ENCODE results near the gene ANTKMT. TPM values are rescaled to one million over a fixed set of nuclear protein-coding genes. Genes with fewer than 3 reads are reported as not detected.

The ANTKMT gene
- total and polyA plus RNA-seq, 4 donors, result 14.0 to 29.7 (median 19.7) TPM

DNA sequence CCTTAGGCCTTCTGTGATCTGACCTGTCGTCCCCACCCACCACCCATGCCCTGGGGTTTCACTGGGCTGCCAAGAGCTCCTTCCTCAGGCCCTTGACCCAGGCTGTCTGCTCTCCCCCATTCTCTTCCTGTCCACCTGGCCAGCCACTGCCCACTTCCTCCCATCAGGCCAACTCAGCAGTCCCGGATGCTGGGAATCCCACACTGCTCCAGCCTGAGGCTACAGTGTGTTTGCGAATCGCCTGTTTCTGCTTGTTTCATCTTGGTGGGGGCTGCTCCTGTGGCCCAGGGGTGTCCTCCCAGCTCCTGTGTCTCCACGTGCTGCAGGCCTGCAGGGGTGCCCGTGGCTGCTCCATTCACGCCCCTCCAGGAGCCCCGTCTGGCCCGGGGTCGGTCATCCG lies 6.9 kb upstream of the ANTKMT start (continued):
- TF ChIP-seq, protein P1, sequence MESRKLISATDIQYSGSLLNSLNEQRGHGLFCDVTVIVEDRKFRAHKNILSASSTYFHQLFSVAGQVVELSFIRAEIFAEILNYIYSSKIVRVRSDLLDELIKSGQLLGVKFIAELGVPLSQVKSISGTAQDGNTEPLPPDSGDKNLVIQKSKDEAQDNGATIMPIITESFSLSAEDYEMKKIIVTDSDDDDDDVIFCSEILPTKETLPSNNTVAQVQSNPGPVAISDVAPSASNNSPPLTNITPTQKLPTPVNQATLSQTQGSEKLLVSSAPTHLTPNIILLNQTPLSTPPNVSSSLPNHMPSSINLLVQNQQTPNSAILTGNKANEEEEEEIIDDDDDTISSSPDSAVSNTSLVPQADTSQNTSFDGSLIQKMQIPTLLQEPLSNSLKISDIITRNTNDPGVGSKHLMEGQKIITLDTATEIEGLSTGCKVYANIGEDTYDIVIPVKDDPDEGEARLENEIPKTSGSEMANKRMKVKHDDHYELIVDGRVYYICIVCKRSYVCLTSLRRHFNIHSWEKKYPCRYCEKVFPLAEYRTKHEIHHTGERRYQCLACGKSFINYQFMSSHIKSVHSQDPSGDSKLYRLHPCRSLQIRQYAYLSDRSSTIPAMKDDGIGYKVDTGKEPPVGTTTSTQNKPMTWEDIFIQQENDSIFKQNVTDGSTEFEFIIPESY (IDR thresholded peaks at IDR 0.05), result no peak
- TF ChIP-seq HNF4G (IDR thresholded peaks at IDR 0.05) (no peak), RAD21 (IDR thresholded peaks at IDR 0.05) (no peak), FOXA2 (IDR thresholded peaks at IDR 0.05) (no peak), EGR1 (IDR thresholded peaks at IDR 0.05; ENCODE audit: low read depth in 2 of 2) (no peak), GABPA (IDR thresholded peaks at IDR 0.05 in 1 of 2, conservative IDR thresholded peaks at IDR 0.05 in 1 of 2) (no peak)
- TF ChIP-seq, protein P2, sequence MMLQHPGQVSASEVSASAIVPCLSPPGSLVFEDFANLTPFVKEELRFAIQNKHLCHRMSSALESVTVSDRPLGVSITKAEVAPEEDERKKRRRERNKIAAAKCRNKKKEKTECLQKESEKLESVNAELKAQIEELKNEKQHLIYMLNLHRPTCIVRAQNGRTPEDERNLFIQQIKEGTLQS (IDR thresholded peaks at IDR 0.05), result no peak

DNA sequence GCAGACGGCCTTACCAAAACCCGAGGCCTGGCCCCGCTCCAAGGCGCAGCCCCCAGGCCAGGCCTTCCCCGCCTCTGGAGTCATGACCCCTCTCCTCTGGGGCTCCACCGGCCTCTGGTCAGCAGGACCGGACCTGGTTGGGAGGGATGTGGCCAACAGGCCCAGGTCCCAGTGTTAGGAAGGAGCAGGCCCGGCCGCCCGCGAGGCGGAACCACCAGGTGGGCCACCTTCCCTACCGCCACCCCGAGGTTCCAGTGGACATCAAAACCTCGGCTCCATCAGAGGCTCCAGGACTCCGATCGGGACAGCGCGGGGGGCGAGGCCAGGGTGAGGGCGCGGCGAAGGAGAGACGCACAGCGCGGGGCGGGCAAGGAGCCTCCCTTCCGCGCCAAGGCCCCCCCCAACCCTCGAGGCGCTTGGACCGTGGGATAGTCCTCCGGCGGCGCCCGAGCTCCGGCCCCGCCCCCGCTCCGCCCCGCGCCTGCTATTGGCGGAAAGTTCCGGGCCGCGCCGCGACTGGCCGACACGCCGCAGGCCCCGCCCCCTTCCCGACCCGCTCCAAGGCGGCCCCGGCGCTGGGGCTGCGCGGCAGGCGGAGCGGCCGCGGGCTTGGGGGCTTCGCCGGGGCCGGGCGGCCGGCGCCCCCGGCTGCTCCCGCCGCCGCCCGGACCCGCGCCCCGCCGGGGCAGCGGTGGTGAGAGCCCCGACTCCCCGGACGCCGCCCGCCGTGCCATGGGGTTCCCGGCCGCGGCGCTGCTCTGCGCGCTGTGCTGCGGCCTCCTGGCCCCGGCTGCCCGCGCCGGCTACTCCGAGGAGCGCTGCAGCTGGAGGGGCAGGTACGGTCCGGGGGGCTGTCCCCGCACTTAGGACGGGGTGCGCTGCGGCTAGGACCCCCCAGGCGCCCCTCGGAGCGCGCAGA lies 6.1 kb upstream of the ANTKMT start, which contains the start of gene METRN:
Gene METRN, plus strand, starts transcription at position 561 of the 919 bp plus-strand sequence. Its CDS starts 172 bp downstream, at position 733.
- H3K27ac ChIP-seq (ENCODE audit: low read depth in 1 of 2, low read length in 2 of 2), result no peak within 1 kb of the TSS
- no peak for TF ChIP-seq RXRA (IDR thresholded peaks at IDR 0.05)
- TF ChIP-seq JUND (IDR thresholded peaks at IDR 0.05), result no peak
- no peak for TF ChIP-seq SP1 (IDR thresholded peaks at IDR 0.05)
- no peak for TF ChIP-seq TAF1 (conservative IDR thresholded peaks at IDR 0.05)
- no peak for TF ChIP-seq FOXA1 (IDR thresholded peaks at IDR 0.05)
- H3K4me3 ChIP-seq (ENCODE audit: low read depth in 1 of 3, low read length in 3 of 3), result peak within 1 kb of the TSS in 2 of 3 donors; percentile 60 to 74
- peak; percentile 93 for DNase-seq (ENCODE audit: low spot score)
- H3K36me3 ChIP-seq (ENCODE audit: control insufficient read depth in 4 of 4, insufficient read depth in 3 of 4, low read depth in 1 of 4, low read length in 3 of 4), result peaks cover 0 to 2% (median 0%) of the 10 kb centered on the region in 4 donors
- peaks cover 0 to 6% (median 0%) of the 10 kb centered on the region in 4 donors for H3K27me3 ChIP-seq (ENCODE audit: control insufficient read depth in 4 of 4, insufficient read depth in 4 of 4, low read length in 3 of 4)
- no peaks in the 10 kb centered on the region for H3K9me3 ChIP-seq (ENCODE audit: control insufficient read depth in 4 of 4, low read length in 3 of 4)
- 7% methylated on average over 108 of the region's 108 CpGs for WGBS
- no peak within 1 kb of the TSS for H3K9ac ChIP-seq (ENCODE audit: low read depth in 1 of 2, low read length in 2 of 2)
- peaks cover 18 to 30% (median 24%) of the 10 kb centered on the region in 4 donors for H3K4me1 ChIP-seq (ENCODE audit: control insufficient read depth in 4 of 4, insufficient read depth in 4 of 4, low read length in 3 of 4)

DNA sequence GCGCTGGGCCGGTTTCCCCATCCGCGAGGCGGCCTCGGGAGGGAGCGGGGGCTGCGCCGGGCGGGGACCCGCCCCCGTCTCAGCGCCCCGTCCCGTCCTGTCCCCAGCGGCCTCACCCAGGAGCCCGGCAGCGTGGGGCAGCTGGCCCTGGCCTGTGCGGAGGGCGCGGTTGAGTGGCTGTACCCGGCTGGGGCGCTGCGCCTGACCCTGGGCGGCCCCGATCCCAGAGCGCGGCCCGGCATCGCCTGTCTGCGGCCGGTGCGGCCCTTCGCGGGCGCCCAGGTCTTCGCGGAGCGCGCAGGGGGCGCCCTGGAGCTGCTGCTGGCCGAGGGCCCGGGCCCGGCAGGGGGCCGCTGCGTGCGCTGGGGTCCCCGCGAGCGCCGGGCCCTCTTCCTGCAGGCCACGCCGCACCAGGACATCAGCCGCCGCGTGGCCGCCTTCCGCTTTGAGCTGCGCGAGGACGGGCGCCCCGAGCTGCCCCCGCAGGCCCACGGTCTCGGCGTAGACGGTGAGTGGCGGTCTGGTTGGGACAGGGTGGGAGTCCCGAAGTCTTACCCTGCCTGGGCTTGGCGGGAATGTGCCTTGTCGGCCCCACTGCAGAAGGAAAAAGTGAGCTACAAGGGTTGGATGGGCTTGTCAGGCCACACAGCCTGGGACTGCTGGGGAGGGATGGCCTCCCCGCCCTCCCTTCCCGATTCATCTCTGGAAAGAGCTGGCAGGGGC lies 5.3 kb upstream of the ANTKMT start:
- Histone ChIP-seq H3K27me3 (ENCODE audit: control insufficient read depth in 4 of 4, insufficient read depth in 4 of 4, low read length in 3 of 4) (peaks cover 0 to 3% (median 0%) of the 10 kb centered on the region in 4 donors), H3K27ac (ENCODE audit: low read depth in 1 of 2, low read length in 2 of 2) (no peak overlapping the region), H3K4me3 (ENCODE audit: low read depth in 1 of 3, low read length in 3 of 3) (peak overlapping the region in 2 of 3 donors; percentile 60 to 74), H3K9me3 (ENCODE audit: control insufficient read depth in 4 of 4, low read length in 3 of 4) (no peaks in the 10 kb centered on the region), H3K9ac (ENCODE audit: low read depth in 1 of 2, low read length in 2 of 2) (no peak overlapping the region), H3K36me3 (ENCODE audit: control insufficient read depth in 4 of 4, insufficient read depth in 3 of 4, low read depth in 1 of 4, low read length in 3 of 4) (peaks cover 0 to 2% (median 0%) of the 10 kb centered on the region in 4 donors), H3K4me1 (ENCODE audit: control insufficient read depth in 4 of 4, insufficient read depth in 4 of 4, low read length in 3 of 4) (peaks cover 23 to 38% (median 29%) of the 10 kb centered on the region in 4 donors)
- DNase-seq (ENCODE audit: low spot score), result no peak
- 2% methylated on average over 74 of the region's 74 CpGs for WGBS
- no peak for TF ChIP-seq YY1 (IDR thresholded peaks at IDR 0.05)
- TF ChIP-seq GABPA (IDR thresholded peaks at IDR 0.05 in 1 of 2, conservative IDR thresholded peaks at IDR 0.05 in 1 of 2), result no peak

All from liver (tissue), 9 donors.